Measurements from ENCODE around the gene PANX1. TPM values are rescaled to one million over a fixed set of nuclear protein-coding genes. Genes with fewer than 3 reads are reported as not detected.
"Not testable (repeated sequence)": the region's sequence is repeated elsewhere in the genome, so short reads cannot be mapped to it uniquely, and the experiment has no call there.

PANX1 gene
- total RNA-seq, 1 experiment from 2014 or later: 41.5 TPM

GRCh38 chr11:94150056-94150455 lies 21.4 kb downstream of the PANX1 start:
- DNase-seq (ENCODE audit: low spot score): no peak

- no peak for DNase-seq (ENCODE audit: low spot score)
These were observed 22.4 kb downstream of the PANX1 start for GRCh38 chr11:94150704-94151685.

- DNase-seq (ENCODE audit: low spot score): peak; percentile 60
These were observed 23.4 kb downstream of the PANX1 start for GRCh38 chr11:94151903-94152677.

GRCh38 chr11:94152678-94153065 lies 24.0 kb downstream of the PANX1 start:
- DNase-seq (ENCODE audit: low spot score): no peak

GRCh38 chr11:94153320-94153719 lies 24.7 kb downstream of the PANX1 start:
- no peak for DNase-seq (ENCODE audit: low spot score)

GRCh38 chr11:94154095-94154856 lies 25.6 kb downstream of the PANX1 start:
- DNase-seq (ENCODE audit: low spot score): no peak

- DNase-seq (ENCODE audit: low spot score): not testable (repeated sequence)
These were observed 28.7 kb downstream of the PANX1 start for GRCh38 chr11:94157339-94157738.

- no peak for DNase-seq (ENCODE audit: low spot score)
These were observed 40.2 kb downstream of the PANX1 start for GRCh38 chr11:94168882-94169281.

GRCh38 chr11:94169516-94169915 lies 40.9 kb downstream of the PANX1 start:
- no peak for DNase-seq (ENCODE audit: low spot score)

- DNase-seq (ENCODE audit: low spot score): no peak
These were observed 41.4 kb downstream of the PANX1 start for GRCh38 chr11:94169930-94170545.

- no peak for DNase-seq (ENCODE audit: low spot score)
These were observed 42.3 kb downstream of the PANX1 start for GRCh38 chr11:94170953-94171352.

GRCh38 chr11:94171693-94172440 lies 43.2 kb downstream of the PANX1 start:
- no peak for DNase-seq (ENCODE audit: low spot score)

GRCh38 chr11:94175535-94175934 lies 46.9 kb downstream of the PANX1 start:
- DNase-seq (ENCODE audit: low spot score): peak; percentile 63

- no peak for DNase-seq (ENCODE audit: low spot score)
These were observed 49.7 kb downstream of the PANX1 start for GRCh38 chr11:94178331-94178730.

- no peak for DNase-seq (ENCODE audit: low spot score)
These were observed 51.1 kb downstream of the PANX1 start for GRCh38 chr11:94179696-94180095.

GRCh38 chr11:94181526-94181925 lies 52.9 kb downstream of the PANX1 start:
- DNase-seq (ENCODE audit: low spot score): no peak

GRCh38 chr11:94181943-94182342 lies 53.3 kb downstream of the PANX1 start:
- DNase-seq (ENCODE audit: low spot score): no peak

- no peak for DNase-seq (ENCODE audit: low spot score)
These were observed 54.7 kb downstream of the PANX1 start for GRCh38 chr11:94183251-94183885.

- DNase-seq (ENCODE audit: low spot score): peak; percentile 46
These were observed 55.2 kb downstream of the PANX1 start for GRCh38 chr11:94183886-94184264.

GRCh38 chr11:94184362-94184761 lies 55.7 kb downstream of the PANX1 start:
- no peak for DNase-seq (ENCODE audit: low spot score)

All from H4 (cell line).